HFFc6 (cell line): ENCODE results near the gene RPS3. TPM values are rescaled to one million over a fixed set of nuclear protein-coding genes. Genes with fewer than 3 reads are reported as not detected.
A peak's percentile ranks its signal among the peaks of the same experiment; 100 is the strongest.
"Not testable (repeated sequence)": the region's sequence is repeated elsewhere in the genome, so short reads cannot be mapped to it uniquely, and the experiment has no call there.

Experiments
- DNase-seq: peaks from one replicate; pipeline ENCODE4 v3.0.0-alpha.2; 2018
- H3K27ac Mint-ChIP-seq: 2 replicates; pipeline ENCODE4 v1.8.0; 2020; ENCODE audit warnings: mild to moderate bottlenecking, mixed read lengths
- H3K27me3 Mint-ChIP-seq: 2 replicates; pipeline ENCODE4 v1.8.0; 2021; ENCODE audit warnings: mild to moderate bottlenecking, moderate library complexity, mixed read lengths; ENCODE audit not compliant: insufficient read depth
- H3K36me3 Mint-ChIP-seq: 2 replicates; pipeline ENCODE4 v1.8.0; 2021; ENCODE audit warnings: low read depth, mixed read lengths
- H3K4me1 Mint-ChIP-seq: 2 replicates; pipeline ENCODE4 v1.8.0; 2020; ENCODE audit warnings: low read depth, mixed read lengths
- H3K4me3 Mint-ChIP-seq: 2 replicates; pipeline ENCODE4 v1.8.0; 2020; ENCODE audit warnings: mild to moderate bottlenecking, moderate library complexity, mixed read lengths
- H3K9me3 Mint-ChIP-seq: 2 replicates; pipeline ENCODE4 v1.8.0; 2020; ENCODE audit warnings: mild to moderate bottlenecking, mixed read lengths
- CTCF ChIP-seq: fragments of 200-600 bp; sonication (generic); IDR thresholded peaks from 2 replicates; pipeline ENCODE4 v1.5.0; 2021; ENCODE audit warnings: antibody characterized with exemption, mild to moderate bottlenecking
- total RNA-seq, 6 experiments: library from RNA; stranded (reverse); fragmentation: NEBNext Ultra II Directional; extraction: Animal tissue kit (Norgen Biotek cat#: 25700); gene quantifications; 2 replicates in 1 of 6; 3 replicates in 5 of 6; pipeline ENCODE4 v1.2.3, GENCODE V29; 2021

Gene RPS3
- total RNA-seq, 6 experiments from 2014 or later = 1,897 to 2,167 (median 1,932) TPM

DNA sequence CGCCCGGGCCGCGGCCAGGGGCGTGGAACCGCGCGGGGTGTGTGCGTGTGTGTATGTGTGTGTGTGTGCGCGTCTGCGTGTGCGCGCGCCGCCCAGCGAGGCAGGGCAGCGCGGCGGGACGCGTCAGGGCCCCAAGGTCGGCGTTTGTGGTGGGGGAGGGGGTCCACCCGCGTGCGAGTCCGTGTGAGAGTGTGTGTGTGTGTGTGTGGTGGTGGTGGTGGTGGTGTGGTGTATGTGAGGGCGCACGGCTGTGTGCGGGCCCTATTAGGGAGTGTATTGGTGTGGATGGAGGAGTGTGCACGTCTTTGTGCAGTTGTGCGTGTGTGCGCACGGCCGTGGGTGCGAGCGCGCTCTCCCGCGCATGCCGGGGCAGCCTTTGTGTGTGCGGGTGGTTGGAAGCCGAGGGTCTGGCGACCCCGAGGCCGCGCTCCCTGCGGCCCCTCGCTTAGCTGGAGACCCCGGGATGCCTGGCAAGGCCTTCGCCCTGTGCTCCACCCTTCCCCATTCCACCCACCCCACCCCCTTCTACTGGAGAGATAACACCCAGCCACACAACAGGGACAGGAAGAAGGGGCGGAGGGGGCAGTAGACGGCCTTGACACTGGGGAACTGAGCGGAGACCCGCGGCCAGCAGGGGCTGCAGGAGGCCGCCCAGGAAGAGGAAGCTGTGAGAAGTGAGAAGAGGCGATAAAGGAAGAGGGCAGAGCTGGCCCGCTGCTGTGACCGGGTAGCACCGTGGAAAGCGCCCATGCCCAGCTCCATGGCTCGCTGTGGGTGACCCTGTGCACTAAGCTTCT lies 47.3 kb upstream of the RPS3 start:
- Mint-ChIP-seq H3K4me3 (peak overlapping the region; percentile 88), H3K27me3 (peaks cover 4% of the 10 kb centered on the region), H3K4me1 (peaks cover 55% of the 10 kb centered on the region), H3K36me3 (no peaks in the 10 kb centered on the region), H3K27ac (peak overlapping the region; percentile 62), H3K9me3 (no peaks in the 10 kb centered on the region)
- TF ChIP-seq CTCF = no peak; the same call in 1 of the 2 replicates
- peak; percentile 18 for DNase-seq

DNA sequence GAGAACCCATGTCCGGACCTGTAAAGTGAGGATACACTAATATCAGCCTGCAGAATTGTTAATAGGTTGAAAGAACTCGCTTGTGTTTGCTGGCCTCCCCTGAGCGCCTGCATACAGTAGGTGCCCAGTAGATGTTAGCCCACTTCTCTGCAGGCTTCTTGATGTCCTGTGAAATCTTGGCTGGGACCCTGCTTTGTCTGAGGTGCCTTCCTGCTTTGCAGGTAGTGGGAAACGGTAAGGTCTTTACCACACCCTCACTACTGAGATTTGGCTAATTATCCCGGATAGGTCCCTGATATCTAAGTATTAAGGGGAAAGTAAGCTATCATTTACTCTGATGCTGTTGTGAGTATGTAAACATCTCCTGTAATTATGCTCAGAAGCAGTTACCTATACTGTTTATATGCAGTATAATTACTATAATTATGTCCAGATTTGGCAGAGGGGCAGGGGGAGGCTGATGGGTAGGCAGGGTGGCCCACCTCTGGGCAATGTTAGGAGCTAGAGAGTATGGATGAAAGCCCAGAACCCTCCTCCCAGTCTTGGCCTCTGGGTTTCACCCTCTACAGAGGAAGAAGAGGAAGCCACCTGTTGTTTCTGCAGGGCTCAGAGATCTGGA lies 46.6 kb upstream of the RPS3 start:
- H3K36me3 Mint-ChIP-seq = no peaks in the 10 kb centered on the region
- H3K9me3 Mint-ChIP-seq = no peaks in the 10 kb centered on the region
- H3K27ac Mint-ChIP-seq = no peak overlapping the region
- no peak for DNase-seq
- peaks cover 48% of the 10 kb centered on the region for H3K4me1 Mint-ChIP-seq
- H3K27me3 Mint-ChIP-seq = peaks cover 4% of the 10 kb centered on the region
- H3K4me3 Mint-ChIP-seq = peak overlapping the region; percentile 88
- TF ChIP-seq CTCF = no peak

DNA sequence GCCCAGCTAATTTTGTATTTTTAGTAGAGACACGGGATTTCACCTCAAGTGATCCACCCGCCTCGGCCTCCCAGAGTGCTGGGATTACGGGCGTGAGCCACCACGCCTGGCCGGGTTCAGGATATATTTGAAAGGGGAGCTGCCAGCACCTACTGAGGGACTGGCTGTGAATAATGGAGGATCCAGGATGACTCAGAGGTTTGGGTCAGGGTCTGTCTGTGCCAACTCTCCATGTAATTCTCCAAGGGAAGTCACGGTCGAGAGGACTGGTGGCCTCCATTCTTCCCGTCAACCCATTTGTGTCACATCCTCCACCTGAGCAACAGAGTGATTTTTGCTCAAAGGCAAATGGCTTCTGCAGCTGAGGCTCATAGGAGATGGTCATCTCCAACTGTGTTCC lies 44.3 kb upstream of the RPS3 start:
- no peak for TF ChIP-seq CTCF
- no peak for DNase-seq
- H3K36me3 Mint-ChIP-seq = no peaks in the 10 kb centered on the region
- no peaks in the 10 kb centered on the region for H3K9me3 Mint-ChIP-seq
- peaks cover 5% of the 10 kb centered on the region for H3K27me3 Mint-ChIP-seq
- no peak overlapping the region for H3K27ac Mint-ChIP-seq
- H3K4me1 Mint-ChIP-seq = peaks cover 25% of the 10 kb centered on the region
- H3K4me3 Mint-ChIP-seq = no peak overlapping the region

GRCh38 chr11:75356613-75357012 lies 42.7 kb upstream of the RPS3 start:
- peaks cover 5% of the 10 kb centered on the region for H3K27me3 Mint-ChIP-seq
- no peak for TF ChIP-seq CTCF
- H3K36me3 Mint-ChIP-seq = no peaks in the 10 kb centered on the region
- no peak overlapping the region for H3K27ac Mint-ChIP-seq
- no peaks in the 10 kb centered on the region for H3K9me3 Mint-ChIP-seq
- H3K4me1 Mint-ChIP-seq = peaks cover 14% of the 10 kb centered on the region
- DNase-seq = no peak
- H3K4me3 Mint-ChIP-seq = no peak overlapping the region

DNA sequence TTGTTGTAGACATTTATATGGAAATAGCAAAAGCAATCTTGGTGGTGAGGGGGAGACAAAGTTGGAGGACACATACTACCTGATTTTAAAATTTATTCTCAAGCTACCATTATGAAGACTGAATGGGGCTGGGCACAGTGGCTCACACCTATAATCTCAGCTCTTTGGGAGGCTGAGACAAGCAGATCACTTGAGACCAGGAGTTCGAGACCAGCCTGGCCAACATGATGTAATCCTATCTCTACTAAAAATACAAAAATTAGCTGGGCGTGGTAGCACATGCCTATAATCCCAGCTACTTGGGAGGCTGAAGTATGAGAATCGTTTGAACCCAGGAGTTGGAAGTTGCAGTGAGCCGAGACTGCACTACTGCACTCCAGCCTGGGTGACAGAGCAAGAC lies 37.0 kb upstream of the RPS3 start:
- DNase-seq, H3K4me1 Mint-ChIP-seq, H3K36me3 Mint-ChIP-seq, H3K4me3 Mint-ChIP-seq, H3K9me3 Mint-ChIP-seq, H3K27ac Mint-ChIP-seq: not testable (repeated sequence)
- H3K27me3 Mint-ChIP-seq = peaks cover 11% of the 10 kb centered on the region

- peaks cover 4% of the 10 kb centered on the region; the same call in 1 of the 2 replicates for H3K36me3 Mint-ChIP-seq
- peaks cover 6% of the 10 kb centered on the region for H3K4me1 Mint-ChIP-seq
- no peak overlapping the region for H3K27ac Mint-ChIP-seq
- TF ChIP-seq CTCF = no peak
- H3K4me3 Mint-ChIP-seq = no peak overlapping the region
- H3K27me3 Mint-ChIP-seq = peaks cover 15% of the 10 kb centered on the region
- H3K9me3 Mint-ChIP-seq = peaks cover 8% of the 10 kb centered on the region; the same call in 1 of the 2 replicates
- DNase-seq = peak; percentile 44
Measured at GRCh38 chr11:75365711-75366181, 33.6 kb upstream of the RPS3 start.

DNA sequence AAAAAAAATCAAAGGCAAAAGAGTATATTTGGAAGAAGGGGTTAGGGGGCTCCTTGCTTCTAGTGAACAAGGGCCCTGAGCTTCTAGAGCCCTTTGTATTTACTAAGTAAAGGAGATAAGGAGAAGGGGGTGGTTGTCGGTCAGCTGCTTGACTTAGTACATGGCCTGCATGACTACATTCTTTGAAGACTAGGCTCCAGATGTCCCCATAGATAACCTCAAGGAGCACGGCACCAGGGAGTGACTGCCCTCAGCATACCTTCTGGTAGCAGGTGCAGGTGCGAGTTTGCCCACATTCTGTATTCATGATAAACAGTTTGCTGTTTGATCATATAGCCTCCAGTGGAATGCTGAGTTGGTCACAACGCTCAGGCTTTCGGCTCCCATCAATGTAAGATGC lies 32.5 kb upstream of the RPS3 start:
- not testable (repeated sequence) for H3K36me3 Mint-ChIP-seq, H3K27ac Mint-ChIP-seq, H3K9me3 Mint-ChIP-seq, H3K4me3 Mint-ChIP-seq, H3K4me1 Mint-ChIP-seq, DNase-seq
- peaks cover 15% of the 10 kb centered on the region for H3K27me3 Mint-ChIP-seq
